Stimulated activated CD4-positive, alpha-beta T cell treated with anti-CD3 and anti-CD28 coated beads, TNF-alpha, amount 100 ng/mL, for 4 hours (primary cell): ENCODE data around the gene N4BP2.
"Not testable (repeated sequence)": the region's sequence is repeated elsewhere in the genome, so short reads cannot be mapped to it uniquely, and the experiment has no call there.

Experiments used
- DNase-seq, 3 experiments: peaks; one replicate each; pipeline ENCODE4 v3.0.0-alpha.2; 2020; ENCODE audit warnings: low read depth in 3 of 3

The N4BP2 gene

GRCh38 chr4:40087799-40088366 is 31.2 kb downstream of the N4BP2 start:
- no peak for DNase-seq

GRCh38 chr4:40093400-40093799 is 36.8 kb downstream of the N4BP2 start:
- DNase-seq, result not testable (repeated sequence)

- no peak for DNase-seq
Measured at GRCh38 chr4:40099010-40099409, 42.4 kb downstream of the N4BP2 start.

GRCh38 chr4:40107150-40107549 is 50.5 kb downstream of the N4BP2 start:
- DNase-seq, result not testable (repeated sequence)

- no peak for DNase-seq
Measured at GRCh38 chr4:40112027-40112792, 55.6 kb downstream of the N4BP2 start.

GRCh38 chr4:40114206-40114605 is 57.6 kb downstream of the N4BP2 start:
- DNase-seq, result no peak

GRCh38 chr4:40118861-40119260 is 62.2 kb downstream of the N4BP2 start:
- no peak for DNase-seq

- no peak for DNase-seq
Measured at GRCh38 chr4:40119344-40119743, 62.7 kb downstream of the N4BP2 start.

- no peak for DNase-seq
Measured at GRCh38 chr4:40121515-40121914, 64.9 kb downstream of the N4BP2 start.

GRCh38 chr4:40122941-40123340 is 66.3 kb downstream of the N4BP2 start:
- DNase-seq, result no peak

- no peak for DNase-seq
Measured at GRCh38 chr4:40124690-40125089, 68.0 kb downstream of the N4BP2 start.

- no peak for DNase-seq
Measured at GRCh38 chr4:40130401-40131036, 73.9 kb downstream of the N4BP2 start.

GRCh38 chr4:40132816-40133215 is 76.2 kb downstream of the N4BP2 start:
- DNase-seq, result no peak

GRCh38 chr4:40134206-40134917 is 77.7 kb downstream of the N4BP2 start:
- DNase-seq, result no peak

- DNase-seq, result not testable (repeated sequence)
Measured at GRCh38 chr4:40136202-40136601, 79.6 kb downstream of the N4BP2 start.

- no peak for DNase-seq
Measured at GRCh38 chr4:40140196-40140595, 83.5 kb downstream of the N4BP2 start.

GRCh38 chr4:40140597-40140996 is 83.9 kb downstream of the N4BP2 start:
- DNase-seq, result not testable (repeated sequence)

- DNase-seq, result no peak
Measured at GRCh38 chr4:40143926-40144508, 87.4 kb downstream of the N4BP2 start.

- no peak for DNase-seq
Measured at GRCh38 chr4:40144716-40145115, 88.1 kb downstream of the N4BP2 start.

GRCh38 chr4:40147490-40147889 is 90.8 kb downstream of the N4BP2 start:
- DNase-seq, result not testable (repeated sequence)

- peak in 2 of 3 experiments; percentile 49 to 67 for DNase-seq
Measured at GRCh38 chr4:40149960-40150385, 93.3 kb downstream of the N4BP2 start.

GRCh38 chr4:40150932-40151331 is 94.3 kb downstream of the N4BP2 start:
- no peak for DNase-seq
